ENCODE results near the gene RPL26.
"Not testable (repeated sequence)": the region's sequence is repeated elsewhere in the genome, so short reads cannot be mapped to it uniquely, and the experiment has no call there.

Gene RPL26

DNA sequence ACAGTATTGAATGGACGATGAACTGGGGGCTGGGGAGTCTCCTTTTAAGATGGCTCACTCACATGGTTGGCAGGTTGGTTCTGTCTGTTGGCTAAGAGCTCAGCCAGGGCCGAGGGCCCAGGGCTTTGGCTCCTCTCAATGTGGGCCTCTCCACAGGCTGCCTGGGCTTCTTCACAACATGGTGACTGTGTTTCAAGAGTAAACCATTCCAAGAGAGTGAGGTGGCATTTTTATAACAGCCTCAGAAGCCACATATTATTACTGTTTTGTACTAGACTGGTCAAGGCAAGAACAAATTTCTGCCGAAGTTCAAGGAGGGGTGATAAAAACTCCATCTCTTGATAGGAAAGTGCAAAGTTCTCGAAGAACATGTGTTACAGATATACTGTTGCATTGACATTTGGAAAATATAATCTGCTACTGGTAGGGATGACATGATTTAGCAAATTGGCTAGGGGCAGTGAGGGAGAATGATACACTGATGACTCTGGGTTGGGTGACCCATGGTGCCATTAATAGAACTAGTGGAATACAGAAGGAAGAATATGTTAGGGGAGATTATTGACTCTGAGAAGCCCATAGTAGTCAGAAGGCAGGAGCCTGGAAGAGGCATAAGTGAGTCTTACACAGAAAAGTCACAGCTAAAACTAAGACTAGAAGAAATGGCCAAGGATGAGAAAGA is 20.2 kb downstream of the RPL26 start:
- DNase-seq: no peak

DNA sequence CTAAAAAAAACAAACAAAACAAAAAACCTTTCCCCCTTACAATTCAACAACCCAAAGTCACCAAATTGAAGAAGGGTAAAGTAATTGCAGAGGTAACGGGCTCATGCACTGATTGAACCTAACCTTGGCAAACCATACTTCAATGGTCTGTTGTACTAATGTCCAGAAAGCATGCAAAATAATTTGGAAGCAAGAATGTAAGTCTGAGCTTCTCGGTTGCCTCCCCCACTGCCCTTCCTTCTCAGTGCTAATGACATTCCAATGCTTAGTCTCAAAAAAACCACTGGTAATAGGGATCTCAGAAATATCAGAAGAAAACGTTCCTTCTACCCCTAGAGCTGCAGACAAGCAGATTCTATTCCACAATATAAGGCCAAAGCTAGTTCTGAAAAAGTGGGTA is 22.2 kb downstream of the RPL26 start:
- no peak for DNase-seq

DNA sequence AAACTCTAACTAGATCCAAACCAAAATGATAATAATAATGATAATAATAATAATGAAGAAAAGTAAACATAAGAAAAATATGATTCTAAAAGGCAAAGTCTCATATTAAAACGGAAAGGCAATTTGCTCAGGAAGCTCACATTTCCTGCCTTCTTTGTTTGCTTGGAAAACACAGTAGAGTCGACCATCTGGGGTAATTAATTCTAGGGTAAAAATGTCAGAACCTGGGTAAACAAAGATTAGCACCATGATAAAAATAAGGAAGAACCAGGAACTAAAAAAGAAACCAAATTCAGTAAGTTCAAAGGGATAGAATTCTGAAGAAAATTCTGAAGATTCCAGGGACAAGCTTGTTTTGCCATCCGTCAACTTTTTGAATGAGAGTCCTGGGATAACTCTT is 22.7 kb downstream of the RPL26 start:
- no peak for DNase-seq

DNA sequence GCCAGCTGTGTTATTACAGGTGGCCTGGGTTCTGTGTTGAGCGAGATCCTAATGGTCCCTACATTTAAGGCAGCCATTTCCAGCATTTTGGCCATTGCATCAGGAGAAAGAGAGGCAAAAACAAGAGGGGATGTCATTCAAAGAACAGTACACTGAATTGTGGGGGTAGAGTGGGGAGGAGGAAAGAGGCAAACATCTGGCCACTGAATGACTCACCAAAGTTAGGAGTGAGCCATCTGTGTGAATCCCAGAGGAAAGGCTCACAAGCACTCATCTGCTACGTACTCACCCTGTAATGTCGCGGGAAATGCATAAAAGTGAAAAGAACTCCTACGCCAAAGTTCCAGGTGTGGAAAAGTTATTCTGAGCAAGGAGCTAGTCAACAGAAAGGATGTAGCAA is 23.2 kb downstream of the RPL26 start:
- DNase-seq: no peak

DNA sequence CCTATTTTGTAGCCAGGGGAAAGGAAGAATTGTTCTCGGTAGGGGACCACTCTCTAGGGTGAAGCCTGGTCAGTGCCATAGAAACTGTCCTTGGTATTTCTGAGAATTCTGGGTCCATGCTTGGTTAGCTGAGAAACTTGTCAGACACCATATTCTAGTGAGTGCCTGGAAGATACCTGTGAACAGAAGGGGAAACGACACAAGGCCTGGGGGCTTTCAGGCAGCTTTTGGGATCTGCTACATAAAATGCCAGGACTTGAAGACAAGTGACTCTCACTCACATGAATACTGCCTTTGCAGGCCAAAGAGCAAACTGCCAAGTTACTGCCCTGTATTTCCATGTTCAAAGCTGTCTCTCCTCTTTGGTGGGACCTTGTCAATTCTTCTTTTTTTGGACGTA is 25.1 kb downstream of the RPL26 start:
- DNase-seq: no peak

DNA sequence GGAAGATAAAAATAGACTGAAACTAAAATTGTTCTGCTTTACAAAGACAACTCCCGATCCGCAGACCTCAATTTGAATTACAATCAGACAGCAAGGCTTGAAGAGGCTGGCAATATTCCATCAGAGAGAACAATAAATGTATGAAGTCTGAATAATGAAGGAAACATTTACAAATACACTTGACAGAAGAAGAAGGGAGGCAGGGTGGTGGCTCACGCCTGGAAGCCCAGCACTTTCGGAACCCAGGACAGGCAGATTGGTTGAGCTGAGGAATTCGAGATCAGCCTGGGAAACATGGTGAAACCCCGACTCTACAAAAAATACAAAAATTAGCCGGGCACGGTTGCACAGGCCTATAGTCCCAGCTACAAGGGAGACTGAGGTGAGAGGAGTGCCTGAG is 28.8 kb downstream of the RPL26 start:
- no peak for DNase-seq

DNA sequence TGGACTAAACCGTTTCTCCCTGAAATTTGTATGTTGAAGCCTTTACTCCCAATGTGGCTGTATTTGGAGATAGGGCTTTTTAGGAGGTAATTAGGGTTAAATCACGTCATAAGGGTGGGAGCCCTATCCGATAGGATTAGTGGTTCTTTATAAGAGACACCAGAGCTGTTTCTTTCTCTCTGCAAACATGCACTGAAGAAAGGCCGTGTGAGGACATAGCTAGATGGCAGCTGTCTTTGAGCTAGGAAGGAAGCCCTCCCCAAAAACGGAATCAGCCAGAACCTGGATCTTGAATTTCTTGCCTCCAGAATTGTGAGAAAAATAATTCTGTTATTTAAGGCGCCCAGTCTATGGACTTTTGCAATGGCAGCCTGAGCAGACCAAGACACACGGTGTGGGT is 29.3 kb downstream of the RPL26 start:
- DNase-seq: no peak

DNA sequence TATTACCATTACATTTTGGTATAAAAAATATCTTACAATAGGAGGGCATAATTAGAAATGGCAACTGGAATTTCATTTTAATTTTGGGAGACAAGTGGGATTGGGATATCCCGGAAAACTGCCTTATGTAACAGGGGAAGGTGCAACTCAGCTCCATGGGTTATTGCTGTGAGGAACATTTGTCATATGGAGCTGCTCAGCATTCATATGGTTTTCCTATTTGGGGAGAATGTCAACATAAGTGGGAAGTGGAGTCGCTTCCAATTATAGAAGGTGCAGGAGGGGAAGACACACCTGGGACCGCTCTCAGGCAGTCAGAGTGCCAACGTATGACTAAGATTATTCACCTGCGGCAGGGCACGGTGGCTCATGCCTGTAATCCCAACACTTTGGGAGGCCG is 32.7 kb downstream of the RPL26 start:
- no peak for DNase-seq

DNA sequence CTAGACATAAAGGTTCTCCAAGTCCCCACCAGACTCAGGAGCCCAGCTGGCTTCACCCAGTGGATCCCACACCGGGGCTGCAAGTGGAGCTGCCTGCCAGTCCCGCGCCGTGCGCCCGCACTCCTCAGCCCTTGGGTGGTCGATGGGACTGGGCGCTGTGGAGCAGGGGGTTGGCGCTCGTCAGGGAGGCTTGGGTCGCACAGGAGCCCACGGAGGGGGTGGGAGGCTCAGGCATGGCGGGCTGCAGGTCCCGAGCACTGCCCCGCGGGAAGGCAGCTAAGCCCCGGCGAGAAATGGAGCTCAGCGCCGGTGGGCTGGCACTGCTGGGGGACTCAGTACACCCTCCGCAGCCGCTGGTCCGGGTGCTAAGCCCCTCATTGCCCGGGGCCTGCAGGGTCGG is 36.0 kb downstream of the RPL26 start:
- not testable (repeated sequence) for DNase-seq

DNA sequence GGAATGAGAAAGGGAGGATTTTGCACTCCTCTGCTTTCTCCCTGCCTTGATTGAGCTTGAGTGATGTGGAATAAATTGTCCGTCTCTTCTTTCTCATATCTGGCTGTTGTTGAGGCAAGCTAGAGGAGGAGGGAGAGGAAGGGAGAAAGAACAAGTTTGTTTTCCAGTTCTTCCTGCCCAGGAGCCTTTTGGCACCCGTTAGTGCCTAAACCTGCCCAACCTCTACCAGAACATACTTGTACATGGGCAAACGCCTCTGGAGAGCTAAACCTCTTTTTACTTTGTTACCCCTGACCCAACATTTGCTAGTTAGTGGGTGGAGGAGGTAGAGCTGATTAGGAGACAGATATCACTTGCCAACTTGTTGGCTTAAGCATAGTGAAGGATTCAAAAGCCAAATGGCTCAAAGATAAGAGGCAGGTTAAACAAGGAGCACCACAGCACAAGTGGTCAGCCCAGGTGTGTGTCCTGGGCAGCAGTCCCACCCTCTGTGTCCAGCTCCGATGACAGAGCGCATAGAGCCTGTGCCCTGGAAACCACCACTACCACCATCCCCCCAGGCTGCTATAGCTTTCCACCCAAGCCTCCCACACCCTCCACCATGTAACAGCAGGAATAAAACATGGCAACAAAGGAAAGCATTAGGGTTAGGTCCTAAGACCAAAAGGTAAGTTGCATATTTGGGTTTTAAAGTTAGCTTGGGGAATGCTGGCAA is 36.9 kb downstream of the RPL26 start:
- DNase-seq: no peak

DNA sequence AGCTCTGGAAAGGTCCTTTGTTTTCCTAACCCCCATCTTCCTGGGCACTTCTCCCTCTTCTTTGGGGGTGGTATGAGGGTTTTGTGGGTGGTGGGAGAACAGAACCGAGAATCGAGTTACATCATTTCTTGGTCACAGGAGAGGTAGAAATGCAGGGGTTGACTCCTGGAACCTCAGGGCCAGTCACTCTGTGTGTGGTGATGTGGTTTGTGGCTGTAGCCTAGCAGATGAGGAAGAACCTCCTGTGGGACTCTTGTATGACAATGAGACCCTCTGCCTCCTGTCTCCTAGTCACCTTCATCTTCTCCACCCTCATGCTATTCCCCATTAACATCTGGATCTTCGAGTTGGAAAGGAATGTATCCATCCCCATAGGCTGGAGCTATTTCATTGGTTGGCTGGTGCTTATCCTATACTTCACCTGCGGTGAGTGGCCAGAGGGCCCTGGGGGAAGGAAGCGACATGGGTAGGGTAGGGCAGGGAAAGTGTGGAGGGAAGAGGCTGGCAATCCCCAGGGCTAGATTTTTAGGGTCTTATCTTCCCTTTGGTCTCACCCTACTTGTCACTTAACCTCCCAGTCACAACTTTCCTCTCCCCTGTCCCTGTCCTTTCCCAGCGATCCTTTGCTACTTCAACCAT is 37.8 kb downstream of the RPL26 start:
- no peak for DNase-seq

DNA sequence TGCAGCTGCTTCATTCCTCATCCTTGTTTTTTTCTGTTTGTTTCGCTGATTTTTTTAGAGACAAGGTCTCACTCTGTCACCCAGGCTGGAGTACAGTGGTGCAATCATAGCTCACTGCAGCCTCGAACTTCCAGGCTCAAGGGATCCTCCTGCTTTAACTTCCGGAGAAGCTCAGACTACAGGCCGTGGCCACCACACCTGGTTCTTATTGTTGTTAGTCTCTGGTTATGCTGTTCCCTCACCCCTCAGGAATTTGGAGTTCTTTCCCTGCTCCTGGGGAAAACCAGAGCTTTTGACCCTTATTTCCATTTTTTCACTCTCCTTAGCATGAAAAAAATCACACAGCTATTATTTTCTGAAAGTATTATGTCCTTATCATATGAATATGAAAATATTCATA is 41.5 kb downstream of the RPL26 start:
- no peak for DNase-seq

DNA sequence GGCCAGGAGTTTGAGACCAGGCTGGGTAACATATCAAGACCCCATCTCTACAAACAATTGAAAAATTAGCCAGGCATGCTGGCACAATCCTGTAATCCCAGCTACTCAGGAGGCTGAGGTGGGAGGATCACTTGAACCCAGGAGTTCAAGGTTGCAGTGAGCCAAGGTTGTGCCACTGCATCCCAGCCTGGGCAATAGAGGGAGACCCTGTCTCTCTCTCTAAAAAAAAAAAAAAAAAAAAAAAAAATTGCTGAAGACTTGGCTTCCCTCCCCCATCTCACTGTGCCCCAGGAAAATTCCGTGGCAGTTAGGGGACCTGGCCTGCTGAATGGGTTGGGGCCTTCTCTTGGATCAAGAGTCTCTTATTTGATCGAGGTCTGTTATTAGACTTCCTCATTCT is 43.5 kb downstream of the RPL26 start, which contains the start of gene ODF4:
TSS of gene ODF4 (plus strand) at position 301 of the 400 bp plus-strand sequence. CDS start 212 bp downstream, outside the sequence.
- DNase-seq: no peak

DNA sequence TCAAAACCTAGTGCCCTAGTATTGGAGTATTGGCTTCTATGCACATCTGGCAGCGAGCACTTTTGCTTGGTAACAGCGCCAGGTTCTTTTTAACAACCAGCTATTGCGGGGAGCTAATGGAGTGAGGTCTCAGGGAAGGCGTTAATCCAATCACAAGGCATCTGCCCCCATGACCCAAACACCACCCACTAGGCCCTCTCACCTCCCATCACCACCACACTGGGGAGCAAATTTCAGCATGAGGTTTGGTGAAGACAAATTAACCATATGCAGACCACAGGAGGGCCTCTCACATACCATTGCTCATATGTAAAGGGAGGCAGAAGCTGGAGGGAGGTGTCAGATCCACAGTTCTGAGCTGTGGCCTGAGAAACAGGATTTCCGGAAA is 44.2 kb downstream of the RPL26 start:
- no peak for DNase-seq

DNA sequence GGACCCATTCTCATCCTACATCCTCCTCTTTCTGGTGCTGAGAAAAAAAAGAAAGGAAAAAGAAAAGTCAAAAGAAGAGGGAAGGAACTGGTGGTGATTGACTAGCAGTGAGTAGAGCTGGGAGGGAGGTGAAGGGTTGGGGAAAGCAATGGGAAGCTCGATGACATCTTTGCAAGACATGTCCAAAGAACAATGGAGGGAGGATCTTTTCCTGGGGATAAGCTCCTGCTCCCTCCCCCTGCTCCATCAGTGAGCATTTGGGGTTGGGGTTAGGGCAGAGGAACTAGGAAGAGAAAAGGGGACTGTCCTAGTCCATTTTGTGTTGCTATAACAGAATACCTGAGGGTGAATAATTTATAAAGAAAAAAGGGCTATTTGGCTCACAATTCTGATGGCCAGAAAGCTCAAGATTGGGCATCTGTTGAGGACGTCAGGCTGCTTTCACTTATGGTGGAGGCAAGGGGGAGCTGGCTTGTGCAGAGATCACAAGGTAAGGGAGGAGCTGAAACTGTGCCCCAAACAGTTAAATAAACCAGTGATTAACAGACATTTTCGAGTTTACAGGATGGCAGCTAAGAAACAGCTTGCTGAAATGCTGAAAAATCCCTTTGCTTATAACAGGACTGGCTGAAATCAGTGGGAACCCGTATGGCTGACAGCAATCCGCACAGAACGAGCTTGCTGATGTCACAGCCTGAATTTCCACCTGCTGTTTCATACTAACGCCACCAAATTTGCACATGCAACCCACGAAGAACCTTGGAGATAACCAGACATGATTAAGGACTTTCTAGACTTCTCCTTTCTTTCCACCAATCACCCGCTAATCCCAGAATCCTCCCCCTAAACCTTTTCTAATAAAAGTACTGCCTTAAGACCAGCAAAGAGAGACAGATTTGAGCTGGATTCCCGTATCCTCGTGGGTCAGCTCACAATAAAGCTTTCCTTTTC is 44.9 kb downstream of the RPL26 start:
- no peak for DNase-seq

DNA sequence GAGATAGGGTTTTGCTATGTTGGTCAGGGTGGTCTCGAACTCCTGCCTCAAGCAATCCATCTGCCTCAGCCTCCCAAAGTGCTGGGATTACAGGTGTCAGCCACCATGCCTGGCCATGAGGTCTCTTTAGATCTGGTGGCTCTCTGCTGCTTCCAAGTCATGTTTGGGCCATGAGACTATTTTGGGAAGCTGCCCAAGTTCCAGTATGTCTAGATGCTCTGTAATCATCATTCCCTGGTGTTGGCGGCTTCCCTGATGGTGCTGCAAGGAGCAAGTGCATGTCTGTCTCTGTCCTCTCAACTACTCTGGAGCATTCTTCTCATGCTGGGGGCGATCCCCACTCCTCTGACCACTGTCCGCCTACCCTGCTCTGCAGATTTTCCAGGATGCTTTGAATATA is 49.7 kb downstream of the RPL26 start:
- no peak for DNase-seq

DNA sequence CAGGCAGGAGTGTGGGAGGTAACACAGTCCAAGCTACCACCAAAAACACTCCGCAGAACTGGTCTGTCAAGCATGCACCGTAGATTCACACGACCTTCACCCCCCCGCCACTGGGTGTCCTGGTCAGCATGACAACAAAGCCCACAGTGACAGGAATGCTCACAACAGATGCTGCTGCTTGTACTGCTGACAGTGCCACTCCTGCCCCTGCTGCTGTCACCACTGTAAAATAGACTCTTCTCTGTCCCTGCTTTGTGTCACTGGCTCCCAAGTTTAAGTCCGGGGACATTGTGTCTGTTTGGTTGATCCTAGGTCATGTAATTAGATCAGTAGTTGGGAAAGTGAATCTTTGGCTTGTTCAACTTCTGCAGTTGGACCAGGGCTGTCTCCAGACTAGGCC is 50.3 kb downstream of the RPL26 start:
- no peak for DNase-seq

DNA sequence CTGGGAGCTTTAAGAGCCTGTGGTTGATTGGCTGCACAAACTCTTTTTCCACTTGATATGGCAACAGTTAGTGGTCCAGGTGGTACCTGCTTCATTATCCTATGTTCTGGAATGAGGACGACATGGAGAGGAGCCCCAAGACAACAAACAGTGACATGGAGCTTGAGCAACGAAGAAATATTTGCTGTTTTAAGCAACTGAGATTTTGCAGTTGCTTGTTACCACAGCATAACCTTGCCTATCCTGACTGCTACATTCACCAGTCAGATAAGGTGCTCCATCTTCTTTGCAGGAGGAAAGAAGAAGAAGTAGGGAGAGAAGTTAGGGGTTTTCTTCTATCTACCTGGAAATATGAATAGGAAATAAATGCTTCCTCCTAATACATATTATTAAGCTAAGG is 50.9 kb downstream of the RPL26 start:
- no peak for DNase-seq
